ENCODE results near the gene RAB3GAP2. TPM values are rescaled to one million over a fixed set of nuclear protein-coding genes. Genes with fewer than 3 reads are reported as not detected.
"Not testable (repeated sequence)": the region's sequence is repeated elsewhere in the genome, so short reads cannot be mapped to it uniquely, and the experiment has no call there.

The RAB3GAP2 gene
- total and polyA plus RNA-seq, 2 donors from 2014 or later, result 7.6 to 38.1 TPM

GRCh38 chr1:220315070-220315839, 43.0 kb upstream of the RAB3GAP2 start:
- Histone ChIP-seq H3K9me3 (ENCODE audit: control insufficient read depth in 2 of 3, insufficient read depth in 1 of 3, low read length in 3 of 3) (no peaks in the 10 kb centered on the region), H3K4me3 (ENCODE audit: low read length in 3 of 3) (no peak overlapping the region), H3K27ac (ENCODE audit: low read depth in 2 of 2, low read length in 2 of 2) (no peak overlapping the region), H3K36me3 (ENCODE audit: control insufficient read depth in 2 of 3, insufficient read depth in 3 of 3, low read length in 3 of 3) (no peaks in the 10 kb centered on the region), H3K27me3 (ENCODE audit: control insufficient read depth, insufficient read depth, low read length) (no peaks in the 10 kb centered on the region), H3K9ac (ENCODE audit: low read length in 3 of 3) (no peak overlapping the region), H3K4me1 (ENCODE audit: control insufficient read depth in 2 of 3, insufficient read depth in 2 of 3, low read depth in 1 of 3, low read length in 3 of 3) (no peaks in the 10 kb centered on the region)
- DNase-seq (no peak), FAIRE-seq (no peak)
- intact Hi-C loops (cut with DNase I), result no loop called here
- no peak for TF ChIP-seq CTCF (IDR thresholded peaks at IDR 0.05; ENCODE audit: borderline replicate concordance, extremely low read depth, insufficient read depth)

- no peak overlapping the region for H3K9ac ChIP-seq (ENCODE audit: low read length in 3 of 3)
- no peaks in the 10 kb centered on the region for H3K4me1 ChIP-seq (ENCODE audit: control insufficient read depth in 2 of 3, insufficient read depth in 2 of 3, low read depth in 1 of 3, low read length in 3 of 3)
- intact Hi-C loops (cut with DNase I), result no loop called here
- no peaks in the 10 kb centered on the region for H3K9me3 ChIP-seq (ENCODE audit: control insufficient read depth in 2 of 3, insufficient read depth in 1 of 3, low read length in 3 of 3)
- no peaks in the 10 kb centered on the region for H3K36me3 ChIP-seq (ENCODE audit: control insufficient read depth in 2 of 3, insufficient read depth in 3 of 3, low read length in 3 of 3)
- FAIRE-seq (no peak), DNase-seq (peak in 1 of 5 donors; percentile 34)
- no peak overlapping the region for H3K27ac ChIP-seq (ENCODE audit: low read depth in 2 of 2, low read length in 2 of 2)
- TF ChIP-seq CTCF (IDR thresholded peaks at IDR 0.05; ENCODE audit: borderline replicate concordance, extremely low read depth, insufficient read depth), result no peak
- H3K27me3 ChIP-seq (ENCODE audit: control insufficient read depth, insufficient read depth, low read length), result no peaks in the 10 kb centered on the region
- no peak overlapping the region for H3K4me3 ChIP-seq (ENCODE audit: low read length in 3 of 3)
Observed at GRCh38 chr1:220313576-220313975, 41.3 kb upstream of the RAB3GAP2 start.

- H3K4me1 ChIP-seq (ENCODE audit: control insufficient read depth in 2 of 3, insufficient read depth in 2 of 3, low read depth in 1 of 3, low read length in 3 of 3); H3K27me3 ChIP-seq (ENCODE audit: control insufficient read depth, insufficient read depth, low read length); intact Hi-C loops (cut with DNase I); H3K4me3 ChIP-seq (ENCODE audit: low read length in 3 of 3); H3K36me3 ChIP-seq (ENCODE audit: control insufficient read depth in 2 of 3, insufficient read depth in 3 of 3, low read length in 3 of 3); DNase-seq; H3K9me3 ChIP-seq (ENCODE audit: control insufficient read depth in 2 of 3, insufficient read depth in 1 of 3, low read length in 3 of 3); H3K9ac ChIP-seq (ENCODE audit: low read length in 3 of 3); H3K27ac ChIP-seq (ENCODE audit: low read depth in 2 of 2, low read length in 2 of 2); FAIRE-seq: not testable (repeated sequence)
Observed at GRCh38 chr1:220310147-220310546, 37.9 kb upstream of the RAB3GAP2 start.

- FAIRE-seq, result no peak
- no peak for DNase-seq
- no peak for TF ChIP-seq CTCF (IDR thresholded peaks at IDR 0.05; ENCODE audit: borderline replicate concordance, extremely low read depth, insufficient read depth)
- H3K9ac ChIP-seq (ENCODE audit: low read length in 3 of 3), result no peak overlapping the region
- H3K9me3 ChIP-seq (ENCODE audit: control insufficient read depth in 2 of 3, insufficient read depth in 1 of 3, low read length in 3 of 3), result no peaks in the 10 kb centered on the region
- no peak overlapping the region for H3K4me3 ChIP-seq (ENCODE audit: low read length in 3 of 3)
- intact Hi-C loops (cut with DNase I), result no loop called here
- no peaks in the 10 kb centered on the region for H3K27me3 ChIP-seq (ENCODE audit: control insufficient read depth, insufficient read depth, low read length)
- H3K36me3 ChIP-seq (ENCODE audit: control insufficient read depth in 2 of 3, insufficient read depth in 3 of 3, low read length in 3 of 3), result no peaks in the 10 kb centered on the region
- no peak overlapping the region for H3K27ac ChIP-seq (ENCODE audit: low read depth in 2 of 2, low read length in 2 of 2)
- H3K4me1 ChIP-seq (ENCODE audit: control insufficient read depth in 2 of 3, insufficient read depth in 2 of 3, low read depth in 1 of 3, low read length in 3 of 3), result no peaks in the 10 kb centered on the region
Observed at GRCh38 chr1:220307607-220308006, 35.4 kb upstream of the RAB3GAP2 start.

Data from kidney (tissue), 14 donors.